H1 (cell line): ENCODE measurements around the gene CBLC. TPM values are rescaled to one million over a fixed set of nuclear protein-coding genes. Genes with fewer than 3 reads are reported as not detected.

Experiments used
- ATF3 ChIP-seq: IDR thresholded peaks from 2 replicates; pipeline ENCODE4 v1.6.1; 2011; ENCODE audit warnings: low read depth, mild to moderate bottlenecking, low read length; ENCODE audit not compliant: insufficient read depth
- CEBPB ChIP-seq: IDR thresholded peaks from 2 replicates; pipeline ENCODE4 v1.6.1; 2012; ENCODE audit warnings: low read depth, low read length
- CHD7 ChIP-seq: fragments of 300-600 bp; sonication (generic); IDR thresholded peaks from 2 replicates; pipeline ENCODE4 v1.7.1; 2012; ENCODE audit warnings: low read length, moderate library complexity, mild to moderate bottlenecking, inconsistent platforms; ENCODE audit not compliant: insufficient replicate concordance
- JUND ChIP-seq: IDR thresholded peaks from 2 replicates; pipeline ENCODE4 v1.6.1; 2011; ENCODE audit warnings: mild to moderate bottlenecking, improper control_type of control experiment, low read length
- SIX5 ChIP-seq: IDR thresholded peaks from 2 replicates; pipeline ENCODE4 v1.6.1; 2011; ENCODE audit warnings: mild to moderate bottlenecking, low read depth, low read length
- polyA plus RNA-seq, 7 experiments: library from polyadenylated mRNA; depleted of rRNA in 3 of 7; stranded (reverse) in 5 of 7; unstranded in 2 of 7; fragments of >200 nt in 5 of 7; fragments of 200-250 nt in 2 of 7; gene quantifications; 1 replicate in 5 of 7; 2 replicates in 1 of 7; 4 replicates in 1 of 7; pipeline versions ENCODE4 v1.2.1 to v1.2.3, GENCODE V29; 2011 to 2013; ENCODE audit warnings: missing spikeins in 2 of 7, mixed read lengths in 2 of 7
- total RNA-seq: library from RNA; stranded (reverse); fragmentation: NEBNext Ultra II Directional; extraction: Animal tissue kit (Norgen Biotek cat#: 25700); gene quantifications from 2 replicates; pipeline ENCODE4 v1.2.1, GENCODE V29; 2021

Gene CBLC
- total and polyA plus RNA-seq, 2 of the 8 experiments (the other 6 are each of a cell fraction or from before 2014, with no cell fraction given) = 17.4 to 35.7 TPM

DNA sequence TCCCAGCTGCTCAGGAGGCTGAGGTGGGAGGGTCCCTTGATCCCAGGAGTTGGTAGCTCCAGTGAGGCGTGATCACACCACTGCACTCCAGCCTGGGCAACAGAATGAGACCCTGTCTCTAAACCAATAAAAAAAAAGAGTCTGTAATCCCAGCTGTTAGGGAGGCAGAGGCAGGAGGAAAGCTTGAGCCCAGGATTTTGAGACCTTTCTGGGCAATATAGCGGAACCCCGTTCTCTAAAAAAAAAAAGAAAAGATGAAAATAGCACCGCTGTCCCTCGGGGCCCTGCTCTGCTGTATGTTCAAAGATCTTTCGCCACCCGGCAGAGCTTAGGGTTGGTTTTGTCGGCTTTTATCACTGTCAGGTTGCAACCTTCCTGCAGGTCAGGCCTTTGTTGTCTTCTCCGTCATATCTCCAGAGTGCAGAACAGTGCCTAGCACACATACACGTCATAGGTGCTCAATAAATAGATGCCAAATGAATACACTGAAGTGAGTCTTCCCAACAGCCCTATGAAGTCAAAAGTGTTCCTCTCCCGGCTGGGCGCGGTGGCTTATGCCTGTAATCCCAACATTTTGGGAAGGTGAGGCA lies 17.8 kb downstream of the CBLC start (continued):
- TF ChIP-seq CHD7 (no peak), CEBPB (no peak), JUND (no peak), ATF3 (no peak), SIX5 (no peak)
